Pons (tissue), 1 donor: ENCODE data around the gene DLK2.
"Not testable (repeated sequence)": the region's sequence is repeated elsewhere in the genome, so short reads cannot be mapped to it uniquely, and the experiment has no call there.

Experiments
- DNase-seq: peaks from one replicate; pipeline ENCODE4 v3.0.0-alpha.2; 2016; ENCODE audit warnings: low spot score

The DLK2 gene

GRCh38 chr6:43426928-43427405 lies 28.4 kb downstream of the DLK2 start:
- no peak for DNase-seq

DNA sequence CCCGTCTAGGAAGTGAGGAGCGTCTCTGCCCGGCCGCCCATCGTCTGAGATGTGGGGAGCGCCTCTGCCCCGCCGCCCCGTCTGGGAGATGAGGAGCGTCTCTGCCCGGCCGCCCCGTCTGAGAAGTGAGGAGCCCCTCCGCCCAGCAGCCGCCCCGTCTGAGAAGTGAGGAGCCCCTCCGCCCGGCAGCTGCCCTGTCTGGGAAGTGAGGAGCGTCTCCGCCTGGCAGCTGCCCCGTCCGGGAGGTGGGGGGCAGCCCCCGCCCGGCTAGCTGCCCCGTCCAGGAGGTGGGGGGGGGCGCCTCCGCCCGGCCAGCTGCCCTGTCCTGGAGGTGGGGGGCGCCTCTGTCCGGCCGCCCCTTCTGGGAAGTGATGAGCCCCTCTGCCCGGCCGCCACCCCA lies 30.3 kb downstream of the DLK2 start:
- DNase-seq: not testable (repeated sequence)

GRCh38 chr6:43421831-43422230 lies 33.5 kb downstream of the DLK2 start:
- no peak for DNase-seq

DNA sequence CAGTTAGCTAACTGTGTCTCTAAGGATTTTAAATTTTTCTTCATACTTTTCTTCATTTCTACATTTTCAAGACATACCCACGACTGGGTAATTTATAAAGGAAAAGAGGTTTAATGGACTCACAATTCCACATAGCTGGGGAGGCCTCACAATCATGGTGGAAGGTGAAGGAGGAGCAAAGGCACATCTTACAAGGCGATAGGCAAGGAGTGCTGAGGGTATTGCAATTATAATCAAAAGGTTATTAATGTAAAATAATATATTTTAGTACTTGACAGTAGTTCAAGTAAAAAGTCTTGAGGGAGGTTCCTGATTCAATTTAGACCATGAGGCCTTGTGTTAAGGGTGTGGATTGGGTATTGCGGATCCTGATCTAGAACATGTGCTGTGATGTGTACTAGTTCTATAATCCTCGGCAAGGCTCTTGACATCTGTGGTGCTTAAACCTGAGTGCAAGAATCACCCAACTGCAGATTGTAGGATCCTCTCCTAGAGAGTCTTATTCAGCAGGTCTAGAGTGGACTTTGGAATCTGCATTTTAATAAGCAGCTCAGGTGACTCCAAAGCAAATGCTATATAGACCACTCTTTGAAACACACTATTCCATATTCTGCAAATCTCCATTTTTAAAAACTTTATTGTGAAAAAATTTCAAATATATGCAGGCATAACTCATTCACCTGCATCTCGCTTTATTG lies 35.2 kb downstream of the DLK2 start:
- DNase-seq: no peak

DNA sequence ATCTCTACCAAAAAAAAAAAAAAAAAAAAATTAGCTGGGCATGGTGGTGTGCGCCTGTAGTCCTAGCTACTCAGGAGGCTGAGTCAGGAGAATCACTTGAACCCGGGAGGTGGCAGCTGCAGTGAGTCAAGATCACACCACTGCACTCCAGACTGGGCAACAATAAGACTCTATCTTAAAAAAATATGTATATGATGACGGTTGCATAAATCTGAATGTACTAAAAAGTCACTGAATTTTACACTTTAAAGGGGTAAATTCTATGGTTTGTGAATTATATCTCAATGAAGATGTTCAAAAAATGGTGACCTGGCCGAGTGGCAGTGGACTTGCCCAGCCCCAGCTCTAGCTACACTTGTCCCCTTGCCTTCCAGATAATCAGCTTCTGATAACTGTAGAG lies 38.4 kb downstream of the DLK2 start:
- DNase-seq: no peak

DNA sequence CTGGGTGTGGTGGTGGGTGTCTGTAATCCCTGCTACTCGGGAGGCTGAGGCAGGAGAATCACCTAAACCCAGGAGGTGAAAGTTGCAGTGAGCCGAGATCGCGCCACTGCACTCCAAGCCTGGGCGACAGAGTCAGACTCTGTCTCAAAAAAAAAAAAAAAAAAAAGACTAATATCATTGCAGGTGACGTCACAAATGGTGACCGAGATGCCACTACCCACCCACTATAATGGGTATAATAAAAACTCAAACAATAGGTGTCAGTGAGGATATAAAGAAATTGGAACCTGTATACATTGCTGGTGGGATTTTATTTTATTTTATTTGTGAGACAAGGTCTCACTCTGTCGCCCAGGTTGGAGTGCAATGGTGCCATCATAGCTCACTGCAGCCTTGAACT lies 40.1 kb downstream of the DLK2 start:
- not testable (repeated sequence) for DNase-seq

GRCh38 chr6:43413002-43413401 lies 42.3 kb downstream of the DLK2 start:
- no peak for DNase-seq

DNA sequence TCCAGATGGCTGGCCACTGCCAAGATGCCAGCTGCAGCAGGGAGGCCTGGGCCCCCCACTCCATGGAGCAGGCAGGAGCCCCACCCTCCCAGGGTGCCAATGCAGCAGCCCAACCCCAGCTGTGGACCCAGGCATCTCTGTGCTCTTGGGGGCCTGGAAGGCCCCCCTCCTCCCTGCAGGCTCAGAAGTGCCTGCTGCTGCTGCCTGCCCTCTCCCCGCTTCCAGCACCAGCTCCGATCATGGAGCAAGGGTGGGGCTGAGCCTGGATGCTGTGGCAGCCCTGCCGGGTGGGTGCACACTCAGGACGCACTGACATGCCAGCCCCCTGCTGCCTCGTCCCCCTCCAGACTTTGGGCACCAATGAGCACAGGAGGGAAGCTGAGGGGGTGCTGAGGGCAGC lies 42.8 kb downstream of the DLK2 start:
- no peak for DNase-seq

DNA sequence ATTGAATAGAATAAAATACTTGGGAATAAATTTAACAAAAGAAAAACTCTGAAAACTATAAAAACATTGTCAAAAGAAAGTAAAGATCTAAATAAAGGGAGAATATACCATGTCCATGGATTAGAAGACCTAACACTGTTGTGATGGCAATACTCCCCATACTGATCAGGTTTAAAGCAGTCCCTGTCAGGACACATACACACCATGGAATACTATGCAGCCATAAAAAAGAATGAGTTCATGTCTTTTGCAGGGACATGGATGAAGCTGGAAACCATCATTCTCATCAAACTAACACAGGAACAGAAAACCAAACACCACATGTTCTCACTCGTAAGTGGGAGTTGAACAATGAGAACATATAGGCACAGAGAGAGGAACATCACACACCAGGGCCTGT lies 44.6 kb downstream of the DLK2 start:
- DNase-seq: not testable (repeated sequence)

DNA sequence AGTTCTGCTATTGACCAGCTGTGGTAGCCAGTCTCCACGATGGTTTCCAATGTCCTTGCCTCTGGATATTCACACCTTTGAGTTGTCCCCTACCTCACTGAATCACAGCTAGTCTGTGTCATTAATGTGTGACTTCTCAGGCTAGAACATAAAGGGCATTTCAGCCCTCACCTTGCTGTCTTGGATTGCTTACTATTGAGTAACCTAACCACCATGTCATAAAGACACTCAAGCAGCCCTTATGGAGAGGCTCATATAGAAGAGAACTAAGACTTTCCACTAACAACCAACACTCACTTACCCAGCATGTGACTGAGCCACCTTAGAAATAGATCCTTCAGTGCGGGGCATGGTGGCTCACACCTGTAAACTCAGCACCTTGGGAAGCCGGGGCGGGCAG lies 47.1 kb downstream of the DLK2 start:
- no peak for DNase-seq

- DNase-seq: no peak
Measured at GRCh38 chr6:43407296-43407695, 48.1 kb downstream of the DLK2 start.

GRCh38 chr6:43405354-43405753 lies 50.0 kb downstream of the DLK2 start:
- DNase-seq: no peak

DNA sequence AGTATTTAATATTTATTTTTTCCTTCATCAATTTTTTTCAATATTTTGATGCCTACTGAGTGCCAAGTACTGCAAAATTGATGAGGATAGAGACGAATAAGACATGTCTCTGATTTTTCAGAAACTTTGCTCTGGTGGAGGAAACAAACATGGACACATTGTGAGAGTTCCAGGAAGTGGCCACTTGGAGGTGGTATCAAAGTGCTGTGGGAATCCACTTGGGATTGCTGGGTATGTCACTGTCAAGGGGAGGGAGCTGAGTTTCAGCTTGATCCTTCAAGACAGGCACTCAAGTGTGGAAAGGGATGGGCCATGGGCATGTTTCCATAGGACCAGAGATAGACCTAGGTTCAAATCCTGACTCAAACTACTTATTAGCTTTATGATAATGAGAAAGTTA lies 52.5 kb downstream of the DLK2 start:
- no peak for DNase-seq

- no peak for DNase-seq
Measured at GRCh38 chr6:43401730-43402129, 53.6 kb downstream of the DLK2 start.
